Measurements from ENCODE around the gene EEF1A2.
A peak's percentile ranks its signal among the peaks of the same experiment; 100 is the strongest.

EEF1A2 gene

GRCh38 chr20:63497946-63498935, 642 bp downstream of the EEF1A2 start:
- no peak for TF ChIP-seq JUND (IDR thresholded peaks at IDR 0.05; ENCODE audit: low read depth)
- in situ Hi-C loops (cut with HindIII; ENCODE audit: low pct_unique_long_range_greater_than_20kb, low sequenced_read_pairs) = no loop called here
- peak; percentile 71 to 81 for DNase-seq (ENCODE audit: low read depth in 1 of 2, low spot score in 1 of 2)

DNA sequence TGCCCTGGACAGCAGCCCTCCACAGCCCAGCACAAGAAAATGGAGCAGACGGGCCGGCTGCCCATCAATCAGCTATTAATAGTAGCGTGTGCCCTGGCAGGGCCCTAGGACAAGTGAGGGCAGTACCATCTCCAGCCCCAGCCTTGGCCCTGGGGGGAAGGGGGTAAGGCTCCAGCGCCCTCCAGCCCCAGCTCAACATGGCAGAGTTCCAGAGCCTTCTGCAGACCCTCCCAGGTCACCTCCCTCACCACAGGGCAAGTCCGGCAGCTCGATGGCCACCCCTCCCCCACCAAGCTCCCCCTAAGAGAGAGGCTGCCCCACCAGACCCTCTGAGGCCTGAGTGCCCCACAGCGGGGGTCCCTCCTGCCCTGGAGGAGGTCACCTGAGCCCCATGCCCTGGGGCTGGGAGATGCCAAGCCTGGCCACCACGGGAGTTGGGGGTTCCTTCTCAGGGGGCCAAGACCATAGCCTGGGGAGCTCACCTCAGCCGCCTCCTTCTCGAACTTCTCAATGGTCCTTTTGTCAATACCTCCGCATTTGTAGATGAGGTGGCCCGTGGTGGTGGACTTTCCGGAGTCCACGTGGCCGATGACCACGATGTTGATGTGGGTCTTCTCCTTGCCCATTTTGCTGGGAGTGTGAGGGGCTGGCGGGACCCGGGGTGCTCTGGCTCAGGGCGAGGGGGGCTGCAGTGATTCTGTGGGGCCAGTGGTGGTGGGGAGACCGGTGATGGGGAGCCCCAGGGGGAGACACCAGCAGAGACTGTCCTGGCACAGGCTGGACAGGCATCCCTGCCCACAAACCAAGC, 1.5 kb downstream of the EEF1A2 start:
- TF ChIP-seq JUND (IDR thresholded peaks at IDR 0.05; ENCODE audit: low read depth) = no peak
- no peak for DNase-seq (ENCODE audit: low read depth in 1 of 2, low spot score in 1 of 2)
- in situ Hi-C loops (cut with HindIII; ENCODE audit: low pct_unique_long_range_greater_than_20kb, low sequenced_read_pairs) = no loop called here

DNA sequence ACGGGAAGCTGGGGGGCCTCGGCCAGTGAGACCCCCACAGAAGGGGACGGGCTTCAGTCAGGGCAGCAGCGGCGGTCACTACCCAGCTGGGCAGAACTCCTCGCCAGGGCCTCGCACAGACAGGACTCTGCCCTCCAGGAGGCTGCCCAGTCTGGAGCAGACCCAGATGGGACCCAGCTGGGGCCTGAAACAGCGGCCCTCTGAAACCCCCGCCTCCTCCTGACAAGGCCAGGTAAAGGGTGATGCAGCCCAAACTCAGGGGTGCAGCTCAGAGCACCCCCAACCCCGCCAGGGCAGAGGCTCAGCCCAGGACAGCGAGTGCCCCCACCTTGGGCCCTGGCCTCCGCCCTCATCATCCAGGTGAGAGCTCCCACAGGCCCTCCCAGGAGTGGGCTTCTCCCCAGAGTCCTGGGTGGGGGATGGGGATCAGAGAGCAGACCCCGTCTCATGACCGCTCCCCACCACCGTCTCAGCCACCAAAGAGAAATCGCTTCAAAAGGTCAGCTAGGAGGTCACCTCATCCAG, 2.2 kb downstream of the EEF1A2 start:
- no peak for TF ChIP-seq JUND (IDR thresholded peaks at IDR 0.05; ENCODE audit: low read depth)
- in situ Hi-C loops (cut with HindIII; ENCODE audit: low pct_unique_long_range_greater_than_20kb, low sequenced_read_pairs) = no loop called here
- no peak for DNase-seq (ENCODE audit: low read depth in 1 of 2, low spot score in 1 of 2)

GRCh38 chr20:63495741-63496595, 2.9 kb downstream of the EEF1A2 start:
- DNase-seq (ENCODE audit: low read depth in 1 of 2, low spot score in 1 of 2) = peak; percentile 64 to 75
- no peak for TF ChIP-seq JUND (IDR thresholded peaks at IDR 0.05; ENCODE audit: low read depth)
- in situ Hi-C loops (cut with HindIII; ENCODE audit: low pct_unique_long_range_greater_than_20kb, low sequenced_read_pairs) = no loop called here

DNA sequence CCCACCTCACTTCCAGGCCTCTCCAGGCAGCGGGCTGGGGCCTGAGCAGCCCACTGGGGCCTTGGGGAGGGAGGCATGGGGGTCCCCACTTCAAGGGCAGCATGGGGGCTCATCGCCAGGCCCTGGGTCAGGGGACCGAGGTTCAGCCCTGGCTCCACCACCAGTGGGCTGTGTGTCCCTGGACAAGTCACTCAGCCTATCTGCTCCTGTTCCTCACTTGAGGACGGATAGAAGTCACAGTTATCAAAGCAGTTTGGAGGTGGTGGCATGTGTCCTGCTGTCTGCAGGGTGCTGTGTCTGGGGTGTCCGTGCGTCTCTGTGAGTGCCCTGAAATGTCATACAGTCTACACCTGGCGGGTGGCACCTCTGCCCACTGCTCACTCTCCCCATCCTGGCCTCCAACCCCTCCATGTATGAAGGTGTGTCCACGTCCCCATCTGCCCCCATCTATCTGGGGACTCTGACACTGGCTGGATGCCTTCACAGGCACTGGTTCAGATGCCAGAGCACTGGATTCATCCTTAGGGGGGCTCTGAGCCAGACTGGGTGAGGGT, 3.6 kb downstream of the EEF1A2 start:
- TF ChIP-seq JUND (IDR thresholded peaks at IDR 0.05; ENCODE audit: low read depth) = no peak
- no peak for DNase-seq (ENCODE audit: low read depth in 1 of 2, low spot score in 1 of 2)
- in situ Hi-C loops (cut with HindIII; ENCODE audit: low pct_unique_long_range_greater_than_20kb, low sequenced_read_pairs) = no loop called here

DNA sequence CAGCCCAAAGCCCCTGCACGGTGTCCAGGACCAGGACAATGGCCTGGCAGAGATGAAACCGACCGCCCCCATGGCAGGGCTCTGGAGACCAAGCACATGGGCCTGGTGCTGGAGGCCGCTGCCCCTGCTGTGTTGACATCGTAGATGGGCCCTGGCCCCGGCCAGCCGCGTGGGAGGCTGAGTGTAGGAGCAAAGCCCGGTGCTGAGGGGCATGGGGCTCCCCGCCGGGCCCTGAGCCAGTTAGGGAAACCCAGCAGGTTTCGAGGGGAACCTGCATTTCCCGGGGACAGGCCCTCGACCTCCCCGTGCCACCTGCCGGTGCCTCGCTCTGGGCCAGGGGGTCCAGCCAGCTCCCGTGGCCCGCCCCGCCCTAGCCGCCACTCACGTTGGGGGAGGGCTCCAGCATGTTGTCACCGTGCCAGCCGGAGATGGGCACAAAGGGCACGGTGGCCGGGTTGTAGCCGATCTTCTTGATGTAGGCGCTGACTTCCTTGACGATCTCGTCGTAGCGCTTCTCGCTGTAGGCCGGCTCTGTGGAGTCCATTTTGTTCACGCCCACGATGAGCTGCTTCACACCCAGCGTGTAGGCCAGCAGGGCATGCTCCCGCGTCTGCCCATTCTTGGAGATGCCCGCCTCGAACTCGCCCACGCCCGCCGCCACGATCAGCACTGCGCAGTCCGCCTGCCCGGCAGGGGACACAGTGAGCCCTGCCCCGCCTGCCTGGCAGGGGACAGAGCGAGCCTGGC, 4.3 kb downstream of the EEF1A2 start:
- no peak for TF ChIP-seq JUND (IDR thresholded peaks at IDR 0.05; ENCODE audit: low read depth)
- DNase-seq (ENCODE audit: low read depth in 1 of 2, low spot score in 1 of 2) = no peak
- in situ Hi-C loops (cut with HindIII; ENCODE audit: low pct_unique_long_range_greater_than_20kb, low sequenced_read_pairs) = no loop called here

- in situ Hi-C loops (cut with HindIII; ENCODE audit: low pct_unique_long_range_greater_than_20kb, low sequenced_read_pairs) = no loop called here
- no peak for TF ChIP-seq JUND (IDR thresholded peaks at IDR 0.05; ENCODE audit: low read depth)
- no peak for DNase-seq (ENCODE audit: low read depth in 1 of 2, low spot score in 1 of 2)
These were observed 4.8 kb downstream of the EEF1A2 start for GRCh38 chr20:63494084-63494419.

DNA sequence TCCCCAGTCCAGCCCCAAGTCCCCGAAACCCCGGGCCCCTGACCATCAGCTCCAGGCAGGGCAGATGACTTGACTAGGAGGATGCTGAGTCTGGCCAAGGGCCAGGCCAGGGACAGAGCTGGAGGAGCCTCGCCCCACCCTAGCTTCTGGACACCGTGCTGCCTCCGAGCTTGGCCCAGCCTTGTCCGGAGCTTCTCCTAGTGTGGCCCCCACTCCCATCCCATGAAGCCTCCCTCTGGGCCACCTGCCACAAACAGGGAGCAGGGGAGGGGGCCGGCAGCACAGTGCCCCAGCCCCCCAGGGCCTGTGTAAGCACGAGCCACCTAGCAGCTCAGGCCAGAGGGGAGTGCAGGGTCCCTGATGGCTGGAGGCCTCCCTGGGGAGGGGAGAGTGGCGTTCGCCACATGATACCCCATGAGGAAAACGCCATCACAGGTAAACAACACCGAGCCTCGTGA, 5.3 kb downstream of the EEF1A2 start:
- in situ Hi-C loops (cut with HindIII; ENCODE audit: low pct_unique_long_range_greater_than_20kb, low sequenced_read_pairs) = no loop called here
- DNase-seq (ENCODE audit: low read depth in 1 of 2, low spot score in 1 of 2) = no peak

DNA sequence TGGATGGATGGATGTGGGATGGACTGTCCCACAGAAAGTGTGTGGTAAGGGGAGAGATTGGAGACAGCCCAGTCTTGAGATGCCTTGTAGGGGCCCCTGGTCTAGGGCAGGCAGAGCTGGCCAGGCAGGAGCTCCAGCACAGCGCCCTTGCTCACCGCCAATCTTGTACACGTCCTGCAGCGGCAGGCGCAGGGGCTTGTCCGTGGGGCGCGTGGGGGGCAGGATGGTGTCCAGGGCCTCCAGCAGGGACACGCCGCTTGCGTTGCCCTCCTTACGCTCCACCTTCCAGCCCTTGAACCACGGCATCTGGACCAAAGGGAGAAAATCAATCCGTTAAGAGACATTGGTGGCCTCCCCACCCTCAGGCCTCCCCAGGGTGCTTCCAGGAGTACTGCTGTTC, 5.9 kb downstream of the EEF1A2 start:
- in situ Hi-C loops (cut with HindIII; ENCODE audit: low pct_unique_long_range_greater_than_20kb, low sequenced_read_pairs) = no loop called here
- TF ChIP-seq JUND (IDR thresholded peaks at IDR 0.05; ENCODE audit: low read depth) = no peak

More for the DNA sequence above, 5.3 kb downstream of the EEF1A2 start:
- no peak for TF ChIP-seq JUND (IDR thresholded peaks at IDR 0.05; ENCODE audit: low read depth)

GRCh38 chr20:63492518-63492917, 6.4 kb downstream of the EEF1A2 start:
- in situ Hi-C loops (cut with HindIII; ENCODE audit: low pct_unique_long_range_greater_than_20kb, low sequenced_read_pairs) = no loop called here
- TF ChIP-seq JUND (IDR thresholded peaks at IDR 0.05; ENCODE audit: low read depth) = no peak
- no peak for DNase-seq (ENCODE audit: low read depth in 1 of 2, low spot score in 1 of 2)

More for the DNA sequence above, 5.9 kb downstream of the EEF1A2 start:
- DNase-seq (ENCODE audit: low read depth in 1 of 2, low spot score in 1 of 2) = no peak

DNA sequence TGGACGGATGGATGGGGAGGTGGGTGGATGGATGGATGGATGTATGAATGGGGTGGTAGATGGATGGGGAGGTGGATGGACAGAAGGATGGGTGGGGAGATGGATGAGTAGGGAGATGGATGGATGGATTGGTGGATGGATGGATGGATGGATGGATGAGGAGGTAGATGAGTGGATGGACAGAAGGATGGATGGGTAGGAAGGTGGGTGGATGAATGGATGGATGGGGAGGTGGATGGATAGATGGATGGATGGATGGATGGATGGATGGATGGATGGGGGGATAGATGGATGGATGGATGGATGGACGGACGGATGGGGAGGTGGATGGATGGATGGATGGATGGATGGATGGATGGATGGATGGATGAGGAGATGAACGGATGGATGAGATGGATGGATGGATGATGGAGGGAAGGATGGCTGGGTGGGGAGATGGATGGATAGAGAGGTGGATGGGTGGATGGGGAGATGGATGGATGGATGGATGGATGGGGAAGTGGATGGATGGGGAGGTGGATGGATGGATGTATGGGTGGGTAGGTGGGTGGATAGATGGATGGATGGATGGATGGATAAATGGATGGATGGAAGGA, 7.2 kb downstream of the EEF1A2 start:
- no peak for DNase-seq (ENCODE audit: low read depth in 1 of 2, low spot score in 1 of 2)
- TF ChIP-seq JUND (IDR thresholded peaks at IDR 0.05; ENCODE audit: low read depth) = no peak
- in situ Hi-C loops (cut with HindIII; ENCODE audit: low pct_unique_long_range_greater_than_20kb, low sequenced_read_pairs) = no loop called here

Data from T47D (cell line).